NCI-H2029 (cell line): Measurements from ENCODE around the gene NR2F1-AS1.
"Not testable (repeated sequence)": the region's sequence is repeated elsewhere in the genome, so short reads cannot be mapped to it uniquely, and the experiment has no call there.

Experiments used
- DNase-seq: peaks from one replicate; lab custom pipeline; 2025; lab: John Stamatoyannopoulos, UW

The NR2F1-AS1 gene

GRCh38 chr5:93517828-93518227 is 63.2 kb downstream of the NR2F1-AS1 start:
- DNase-seq: no peak

- DNase-seq: no peak
Measured at GRCh38 chr5:93513298-93513697, 67.7 kb downstream of the NR2F1-AS1 start.

GRCh38 chr5:93512799-93513198 is 68.2 kb downstream of the NR2F1-AS1 start:
- DNase-seq: no peak

- no peak for DNase-seq
Measured at GRCh38 chr5:93511445-93511844, 69.6 kb downstream of the NR2F1-AS1 start.

GRCh38 chr5:93510626-93511380 is 70.2 kb downstream of the NR2F1-AS1 start:
- no peak for DNase-seq

GRCh38 chr5:93505553-93505952 is 75.5 kb downstream of the NR2F1-AS1 start:
- DNase-seq: not testable (repeated sequence)

- DNase-seq: no peak
Measured at GRCh38 chr5:93503598-93504067, 77.4 kb downstream of the NR2F1-AS1 start.

GRCh38 chr5:93497096-93497495 is 83.9 kb downstream of the NR2F1-AS1 start:
- DNase-seq: no peak

- DNase-seq: no peak
Measured at GRCh38 chr5:93479982-93480509, 101.0 kb downstream of the NR2F1-AS1 start.

- DNase-seq: no peak
Measured at GRCh38 chr5:93477816-93478215, 103.2 kb downstream of the NR2F1-AS1 start.

- DNase-seq: no peak
Measured at GRCh38 chr5:93476251-93476742, 104.7 kb downstream of the NR2F1-AS1 start.

- DNase-seq: no peak
Measured at GRCh38 chr5:93462916-93463315, 118.1 kb downstream of the NR2F1-AS1 start.

- no peak for DNase-seq
Measured at GRCh38 chr5:93461756-93462155, 119.3 kb downstream of the NR2F1-AS1 start.

- DNase-seq: no peak
Measured at GRCh38 chr5:93460286-93460685, 120.7 kb downstream of the NR2F1-AS1 start.

GRCh38 chr5:93456796-93457195 is 124.2 kb downstream of the NR2F1-AS1 start:
- DNase-seq: not testable (repeated sequence)

- DNase-seq: no peak
Measured at GRCh38 chr5:93454896-93455295, 126.1 kb downstream of the NR2F1-AS1 start.

GRCh38 chr5:93452255-93452654 is 128.8 kb downstream of the NR2F1-AS1 start:
- DNase-seq: no peak

GRCh38 chr5:93438124-93438523 is 142.9 kb downstream of the NR2F1-AS1 start:
- DNase-seq: no peak

GRCh38 chr5:93436083-93436482 is 144.9 kb downstream of the NR2F1-AS1 start:
- DNase-seq: no peak

GRCh38 chr5:93433422-93433821 is 147.6 kb downstream of the NR2F1-AS1 start:
- DNase-seq: no peak

- DNase-seq: no peak
Measured at GRCh38 chr5:93431250-93431649, 149.8 kb downstream of the NR2F1-AS1 start.

- DNase-seq: no peak
Measured at GRCh38 chr5:93430673-93431199, 150.3 kb downstream of the NR2F1-AS1 start.

- no peak for DNase-seq
Measured at GRCh38 chr5:93430118-93430517, 150.9 kb downstream of the NR2F1-AS1 start.
